ENCODE data around the gene IL7R.
"Not testable (repeated sequence)": the region's sequence is repeated elsewhere in the genome, so short reads cannot be mapped to it uniquely, and the experiment has no call there.

IL7R gene

GRCh38 chr5:35878079-35878478, 21.4 kb downstream of the IL7R start:
- no peak for DNase-seq

DNA sequence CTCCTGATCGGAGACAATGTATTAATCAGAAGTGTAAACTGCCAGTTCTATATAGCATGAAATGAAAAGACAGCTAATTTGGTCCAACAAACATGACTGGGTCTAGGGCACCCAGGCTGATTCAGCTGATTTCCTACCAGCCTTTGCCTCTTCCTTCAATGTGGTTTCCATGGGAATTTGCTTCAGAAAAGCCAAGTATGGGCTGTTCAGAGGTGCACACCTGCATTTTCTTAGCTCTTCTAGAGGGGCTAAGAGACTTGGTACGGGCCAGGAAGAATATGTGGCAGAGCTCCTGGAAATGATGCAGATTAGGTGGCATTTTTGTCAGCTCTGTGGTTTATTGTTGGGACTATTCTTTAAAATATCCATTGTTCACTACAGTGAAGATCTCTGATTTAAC, 22.4 kb downstream of the IL7R start:
- no peak for DNase-seq

DNA sequence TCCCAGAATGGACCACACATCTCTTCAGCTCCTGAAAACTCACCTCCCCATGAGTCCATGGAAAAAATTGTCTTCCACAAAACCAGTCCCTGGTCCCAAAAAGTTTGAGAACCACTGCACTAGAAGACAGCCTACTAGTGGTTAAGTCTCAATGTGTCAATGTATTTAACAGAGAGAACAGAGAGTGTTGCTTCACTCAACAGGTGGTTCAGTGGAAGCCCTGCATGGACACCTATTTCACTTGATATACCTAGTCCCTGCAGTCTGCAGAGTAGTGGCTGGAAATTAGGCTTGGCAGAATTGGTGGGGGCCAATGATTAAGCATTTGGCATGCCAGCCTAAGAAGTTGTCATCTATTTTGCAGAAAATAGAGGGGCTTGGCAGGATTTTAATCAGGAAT, 23.0 kb downstream of the IL7R start:
- no peak for DNase-seq

GRCh38 chr5:35880156-35880555, 23.5 kb downstream of the IL7R start:
- no peak for DNase-seq

GRCh38 chr5:35881758-35882157, 25.1 kb downstream of the IL7R start:
- no peak for DNase-seq

DNA sequence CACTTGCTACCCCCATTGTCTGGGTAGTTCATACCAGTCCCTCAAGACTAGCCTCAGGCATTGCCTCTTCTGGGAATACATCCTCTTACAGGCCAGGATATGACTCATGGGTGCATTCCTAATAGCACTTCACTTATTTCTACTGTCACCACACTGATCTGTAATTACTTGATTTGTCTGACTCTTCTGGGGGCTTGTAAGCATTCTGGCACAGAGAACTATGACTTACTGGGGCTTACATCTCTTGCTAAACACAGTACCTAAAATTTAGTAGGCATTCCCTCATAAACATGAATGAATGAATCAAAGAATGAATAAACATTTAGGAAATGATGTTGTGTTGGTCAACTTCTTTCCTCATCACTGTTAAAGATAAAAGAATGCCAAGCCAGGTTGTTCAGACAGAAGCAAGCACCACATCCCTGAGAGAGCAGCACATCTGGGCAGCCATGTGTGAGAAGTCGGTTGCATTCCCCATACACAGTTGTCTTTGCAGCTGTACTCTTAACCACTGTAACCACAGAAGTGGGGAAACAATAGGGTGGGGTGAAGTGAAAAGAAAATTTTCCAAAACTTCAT, 27.6 kb downstream of the IL7R start:
- DNase-seq, result no peak

GRCh38 chr5:35884773-35885172, 28.1 kb downstream of the IL7R start:
- no peak for DNase-seq

- DNase-seq, result no peak
Measured at GRCh38 chr5:35886381-35886780, 29.7 kb downstream of the IL7R start.

DNA sequence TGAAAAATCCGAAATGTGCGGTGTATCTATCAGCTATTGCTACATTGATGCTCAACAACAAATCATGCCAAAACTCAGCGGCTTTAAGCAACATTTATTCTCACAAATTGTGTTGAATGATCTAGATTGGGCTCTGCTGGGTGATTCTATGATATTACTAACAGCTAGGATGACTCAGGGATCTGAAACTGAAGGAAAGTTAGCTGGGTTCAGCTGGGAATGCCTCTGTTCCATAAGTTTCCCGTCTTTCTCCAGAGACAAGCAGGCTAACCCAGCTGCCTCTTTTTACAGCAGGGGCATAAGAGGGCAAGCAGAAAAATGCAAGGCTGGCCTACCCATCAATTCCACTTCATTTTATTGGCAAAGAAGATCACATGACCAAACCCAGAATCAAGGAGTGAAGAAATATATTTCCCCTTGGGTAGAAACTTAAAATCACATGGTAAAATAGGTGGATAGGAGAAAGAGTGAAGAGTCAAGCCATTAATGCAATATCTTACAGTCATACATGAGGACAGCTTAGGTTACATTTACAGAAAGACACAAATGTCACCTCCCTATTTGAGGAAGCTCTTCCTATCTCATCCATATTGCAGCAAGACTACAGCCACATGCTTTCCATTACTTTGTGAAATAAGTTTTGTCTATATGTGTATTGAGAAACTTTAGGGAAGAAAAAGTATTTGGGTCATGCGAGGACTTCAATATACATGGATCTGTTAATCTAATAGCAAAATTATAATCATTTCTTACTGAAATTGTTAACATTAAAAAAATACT, 30.8 kb downstream of the IL7R start:
- no peak for DNase-seq

DNA sequence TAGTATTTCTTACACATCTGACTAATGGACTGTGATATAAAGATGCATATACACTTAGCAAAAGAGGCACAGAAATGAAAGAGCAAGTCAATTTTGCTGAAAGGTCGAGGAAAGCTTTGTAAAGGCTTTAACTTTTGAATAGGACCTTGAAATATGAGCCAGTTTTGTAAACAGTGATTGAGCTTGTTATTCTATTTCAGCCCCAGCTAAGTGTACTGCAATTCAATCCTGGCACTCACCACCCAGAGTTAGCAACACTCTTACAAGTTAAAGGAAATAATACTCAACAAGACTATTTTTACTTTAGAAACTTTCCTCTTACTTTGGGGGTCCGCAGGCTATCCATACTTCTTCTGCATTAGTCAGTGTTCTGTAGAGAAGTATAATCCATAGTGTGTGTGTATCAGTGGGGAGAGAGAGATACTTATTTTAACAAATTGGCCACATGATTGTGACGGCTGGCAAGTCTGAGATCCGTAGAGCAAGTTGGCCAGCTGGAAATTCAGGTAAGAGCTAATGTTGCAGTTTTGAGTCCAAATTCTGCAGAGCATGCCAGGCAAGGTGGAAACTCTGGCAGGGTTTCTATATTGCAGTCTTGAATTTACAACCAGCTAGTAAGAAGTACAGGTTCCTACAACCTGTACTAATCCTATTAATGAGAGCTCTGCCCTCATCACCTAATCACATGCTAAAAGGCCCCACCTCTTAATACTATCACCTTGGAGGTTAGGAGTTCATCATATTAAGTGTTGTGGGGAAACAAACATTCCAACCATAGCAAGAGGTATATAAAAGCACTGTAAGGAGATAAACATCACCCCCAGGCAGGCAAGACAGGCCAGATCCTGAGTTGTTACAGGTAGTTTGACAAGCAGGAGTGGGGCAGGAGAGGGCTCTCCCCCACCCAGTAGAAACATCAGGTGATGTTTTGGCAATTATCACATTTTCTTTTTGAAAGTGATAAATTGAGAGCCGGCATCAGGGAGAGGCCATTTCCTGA, 33.6 kb downstream of the IL7R start:
- DNase-seq, result no peak

DNA sequence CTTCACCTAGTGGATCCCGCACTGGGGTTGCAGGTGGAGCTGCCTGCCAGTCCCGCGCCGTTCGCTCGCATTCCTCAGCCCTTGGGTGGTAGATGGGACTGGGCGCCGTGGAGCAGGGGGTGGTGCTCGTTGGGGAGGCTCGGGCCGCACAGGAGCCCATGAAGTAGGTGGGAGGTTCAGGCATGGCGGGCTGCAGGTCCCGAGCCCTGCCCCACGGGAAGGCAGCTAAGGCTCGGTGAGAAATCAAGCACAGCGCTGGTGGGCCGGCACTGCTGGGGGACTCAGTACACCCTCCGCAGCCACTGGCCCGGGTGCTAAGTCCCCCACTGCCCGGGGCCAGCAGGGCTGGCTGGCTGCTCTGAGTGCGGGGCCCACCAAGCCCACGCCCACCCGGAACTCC, 36.1 kb downstream of the IL7R start:
- DNase-seq, result not testable (repeated sequence)

DNA sequence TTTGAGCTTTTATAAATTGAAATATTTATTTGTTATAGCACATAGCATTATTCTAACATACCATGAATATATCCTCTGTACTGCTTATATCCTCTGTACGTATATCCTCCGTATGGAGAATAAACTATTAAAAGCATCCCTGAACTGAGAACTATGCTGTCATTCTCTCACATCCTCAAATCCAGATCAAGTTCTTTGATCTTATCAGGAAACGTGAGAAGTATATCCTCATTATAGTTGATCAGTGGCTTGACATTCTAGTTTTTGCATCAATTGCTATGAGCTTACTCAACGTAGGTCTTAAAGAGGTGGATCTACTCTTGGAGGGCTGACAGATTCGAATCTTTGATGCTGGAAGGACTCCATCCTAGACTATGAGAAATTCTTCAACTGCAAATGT, 37.4 kb downstream of the IL7R start:
- no peak for DNase-seq

DNA sequence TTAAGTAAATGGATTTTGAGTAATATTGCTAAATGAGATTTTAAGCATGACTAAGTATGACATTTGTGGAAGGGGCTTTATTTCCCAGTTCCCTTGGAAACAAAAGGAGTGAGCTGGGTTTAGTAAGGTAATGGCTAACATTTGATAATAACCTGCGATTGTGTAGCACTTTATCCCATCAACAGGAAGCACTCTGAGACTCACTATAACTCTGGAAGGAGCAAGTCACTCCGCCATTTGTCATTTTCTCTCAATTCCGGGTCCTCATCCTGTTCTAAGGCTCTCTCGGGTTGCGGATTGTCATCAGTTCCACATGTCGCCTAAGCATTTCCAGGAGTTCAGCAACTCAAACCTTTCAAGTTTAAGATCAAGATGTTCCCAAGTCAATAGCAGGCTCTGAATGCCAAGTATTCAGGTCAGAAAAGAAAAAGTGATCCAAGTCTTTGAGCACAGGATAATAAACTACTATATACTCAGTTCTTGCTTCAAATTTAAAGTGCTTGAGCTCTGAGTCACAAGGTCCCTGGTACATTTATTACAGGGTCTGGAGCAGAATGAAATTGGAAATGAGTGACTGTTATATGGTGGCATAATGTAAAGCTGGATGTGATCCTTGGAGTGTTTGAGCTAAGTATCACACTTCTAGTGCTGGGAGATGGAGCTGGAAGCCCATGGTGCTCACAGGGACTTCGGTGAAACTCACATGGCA, 42.4 kb downstream of the IL7R start:
- no peak for DNase-seq

DNA sequence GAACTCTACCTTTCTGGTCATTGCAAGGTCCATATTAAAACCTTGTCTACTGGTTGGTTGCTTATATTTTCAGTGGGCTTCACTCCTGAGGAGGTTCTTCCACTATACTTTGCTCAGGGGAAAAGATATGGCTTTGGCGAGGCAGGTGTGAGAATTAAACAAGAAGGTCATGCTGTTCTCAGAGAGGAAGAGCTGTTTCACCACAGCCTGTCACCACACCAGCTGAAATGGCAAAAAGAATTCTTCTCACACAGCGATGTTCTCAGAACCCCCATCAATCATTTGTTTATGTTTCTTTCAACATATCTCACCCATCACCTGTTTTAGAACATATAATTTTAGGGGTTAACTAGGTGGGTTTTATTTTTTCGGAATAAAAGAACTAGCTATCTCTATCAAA, 43.1 kb downstream of the IL7R start:
- no peak for DNase-seq

DNA sequence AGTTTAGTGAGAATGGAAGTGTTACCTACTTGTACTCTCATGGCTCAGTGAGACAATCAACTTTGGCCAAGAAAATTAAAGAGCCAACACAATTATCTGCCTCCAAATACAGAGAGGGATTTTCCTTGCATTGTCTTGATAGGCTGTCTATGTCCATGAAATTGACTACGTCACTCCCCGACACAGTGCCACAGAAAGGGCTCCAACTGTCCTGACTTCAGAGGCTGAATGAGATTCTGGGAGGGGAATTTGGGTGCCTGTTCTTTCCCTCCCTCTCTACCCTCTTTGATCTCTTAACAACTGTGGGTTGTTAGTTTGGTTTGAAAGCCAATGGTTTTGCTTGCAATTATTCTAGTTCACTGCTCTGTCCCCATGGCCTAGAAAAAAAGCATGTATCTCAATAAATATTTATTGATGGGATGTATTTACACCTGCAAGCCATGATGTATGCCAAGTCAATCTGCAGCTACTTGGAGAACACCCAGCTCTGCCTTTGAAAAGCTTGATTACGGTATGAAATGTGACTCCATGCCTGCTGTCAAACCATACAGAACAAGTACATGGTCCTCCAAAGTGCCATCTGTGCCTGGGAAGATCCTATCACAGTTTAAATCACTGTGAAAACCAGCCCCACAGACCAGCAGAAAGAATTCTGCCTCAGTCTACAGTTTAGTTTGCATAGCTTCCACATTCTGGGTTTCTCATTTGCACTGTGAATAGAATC, 44.4 kb downstream of the IL7R start:
- DNase-seq, result no peak

GRCh38 chr5:35902046-35902672, 45.5 kb downstream of the IL7R start:
- DNase-seq, result no peak

- no peak for DNase-seq
Measured at GRCh38 chr5:35903631-35904203, 47.0 kb downstream of the IL7R start.

DNA sequence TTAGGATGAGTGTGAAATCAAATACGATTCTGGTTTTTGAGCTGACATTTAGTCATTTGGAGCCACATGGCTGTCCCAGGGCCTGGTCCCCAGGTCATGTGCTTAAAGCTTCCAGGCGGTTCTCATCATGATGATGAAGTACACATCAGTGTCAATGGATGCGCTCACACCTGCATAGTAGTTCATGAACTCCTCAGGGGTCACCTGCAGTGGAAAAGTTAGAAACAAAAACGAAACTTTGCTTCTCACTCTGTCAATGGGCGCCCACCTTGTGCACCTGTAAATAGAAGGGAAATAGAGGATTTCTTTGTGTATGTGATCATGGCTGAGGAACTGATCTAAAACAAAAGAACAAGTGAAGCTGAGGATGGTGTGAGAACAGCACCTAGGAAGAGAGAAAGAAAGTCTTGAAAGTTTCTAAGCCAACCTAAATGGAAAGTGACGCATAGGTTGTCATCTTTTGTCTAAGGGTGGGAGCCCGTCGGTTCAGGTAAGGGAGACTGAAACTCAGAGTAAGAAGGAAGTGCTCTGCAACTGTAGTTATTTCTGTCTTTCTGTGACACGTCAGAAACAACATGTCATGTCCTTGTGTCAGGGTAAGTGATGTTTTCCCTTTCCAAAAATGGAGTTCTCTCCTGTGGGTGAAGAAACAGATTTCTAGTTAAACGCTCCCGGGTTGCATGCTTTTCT, 47.9 kb downstream of the IL7R start:
- DNase-seq, result no peak

DNA sequence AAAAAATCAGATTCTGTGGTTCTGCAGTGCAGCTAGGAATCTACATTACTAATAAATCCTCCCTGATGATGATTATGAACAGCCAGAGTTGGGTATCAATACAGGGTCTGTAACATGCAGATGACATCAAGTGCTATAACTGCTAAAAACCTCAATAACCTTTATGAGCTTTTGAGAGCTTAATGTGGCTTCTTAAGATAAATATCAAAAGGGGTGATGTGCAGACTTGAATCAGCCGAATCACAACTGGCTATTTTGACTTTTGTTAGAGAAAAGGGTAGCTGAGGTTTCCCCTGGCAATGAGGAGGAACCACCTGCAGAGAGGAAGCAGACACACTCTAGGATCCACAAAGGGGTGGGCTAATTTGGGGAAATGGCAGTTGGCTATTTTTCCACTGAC, 51.5 kb downstream of the IL7R start:
- no peak for DNase-seq

GRCh38 chr5:35908814-35909213, 52.1 kb downstream of the IL7R start:
- DNase-seq, result no peak

GRCh38 chr5:35919191-35919590, 62.5 kb downstream of the IL7R start:
- no peak for DNase-seq

All from activated CD4-positive, CD25-positive, alpha-beta regulatory T cell treated with anti-CD3 and anti-CD28 coated beads, Interleukin-2, amount 50 U/mL, for 72 hours (primary cell).